ACHN (cell line): ENCODE measurements around the gene PARD3.
"Not testable (repeated sequence)": the region's sequence is repeated elsewhere in the genome, so short reads cannot be mapped to it uniquely, and the experiment has no call there.

Source experiments
- DNase-seq: peaks from one replicate; pipeline ENCODE4 v3.0.0-alpha.2; 2015
- in situ Hi-C: cut with HindIII; loops from 2 replicates; pipeline ENCODE4 v1.10.0; 2017; ENCODE audit warnings: low sequenced_read_pairs, low pct_ligation_motif_present, low pct_unique_long_range_greater_than_20kb

PARD3 gene

GRCh38 chr10:34713875-34714274 lies 101.2 kb downstream of the PARD3 start:
- in situ Hi-C loops = no loop called here
- DNase-seq = no peak

- in situ Hi-C loops = no loop called here
- no peak for DNase-seq
Measured at GRCh38 chr10:34711500-34711899, 103.6 kb downstream of the PARD3 start.

- DNase-seq = peak; percentile 64
- in situ Hi-C loops = no loop called here
Measured at GRCh38 chr10:34710391-34710751, 104.7 kb downstream of the PARD3 start.

- in situ Hi-C loops = no loop called here
Measured at GRCh38 chr10:34709637-34710390, 105.3 kb downstream of the PARD3 start.

GRCh38 chr10:34707656-34708055 lies 107.4 kb downstream of the PARD3 start:
- in situ Hi-C loops = no loop called here
- DNase-seq = no peak

More at GRCh38 chr10:34709637-34710390, 105.3 kb downstream of the PARD3 start:
- DNase-seq = no peak

- DNase-seq, in situ Hi-C loops: not testable (repeated sequence)
Measured at GRCh38 chr10:34706992-34707391, 108.1 kb downstream of the PARD3 start.

GRCh38 chr10:34706147-34706546 lies 108.9 kb downstream of the PARD3 start:
- in situ Hi-C loops = no loop called here
- DNase-seq = no peak

- DNase-seq = no peak
- in situ Hi-C loops = no loop called here
Measured at GRCh38 chr10:34705563-34705962, 109.5 kb downstream of the PARD3 start.

GRCh38 chr10:34704526-34705184 lies 110.4 kb downstream of the PARD3 start:
- in situ Hi-C loops = no loop called here
- no peak for DNase-seq

GRCh38 chr10:34702982-34703381 lies 112.1 kb downstream of the PARD3 start:
- in situ Hi-C loops = no loop called here

GRCh38 chr10:34702093-34702937 lies 112.8 kb downstream of the PARD3 start:
- no peak for DNase-seq
- in situ Hi-C loops = no loop called here

More at GRCh38 chr10:34702982-34703381, 112.1 kb downstream of the PARD3 start:
- no peak for DNase-seq

GRCh38 chr10:34701194-34701593 lies 113.9 kb downstream of the PARD3 start:
- in situ Hi-C loops = no loop called here
- DNase-seq = no peak

- in situ Hi-C loops, DNase-seq: not testable (repeated sequence)
Measured at GRCh38 chr10:34700752-34701151, 114.3 kb downstream of the PARD3 start.

GRCh38 chr10:34699904-34700517 lies 115.1 kb downstream of the PARD3 start:
- DNase-seq = no peak
- in situ Hi-C loops = no loop called here

GRCh38 chr10:34698979-34699378 lies 116.1 kb downstream of the PARD3 start:
- in situ Hi-C loops = no loop called here
- peak; percentile 94 for DNase-seq

GRCh38 chr10:34698248-34698831 lies 116.8 kb downstream of the PARD3 start:
- in situ Hi-C loops = no loop called here

GRCh38 chr10:34697351-34698247 lies 117.5 kb downstream of the PARD3 start:
- peak; percentile 97 for DNase-seq
- in situ Hi-C loops = no loop called here

More at GRCh38 chr10:34698248-34698831, 116.8 kb downstream of the PARD3 start:
- DNase-seq = peak; percentile 42
